Measurements from ENCODE around the gene MAMDC4.

- TF ChIP-seq CTCF (IDR thresholded peaks at IDR 0.05): no peak
- no peak for TF ChIP-seq POLR2A (IDR thresholded peaks at IDR 0.05)
These were observed 4.9 kb upstream of the MAMDC4 start for GRCh38 chr9:136847088-136847825.

All from prostate gland (tissue), 2 donors.